ENCODE data around the gene HES5. TPM values are rescaled to one million over a fixed set of nuclear protein-coding genes. Genes with fewer than 3 reads are reported as not detected.

HES5 gene
- total RNA-seq, 2 donors from 2014 or later = 2.6 TPM; not detected in 1

DNA sequence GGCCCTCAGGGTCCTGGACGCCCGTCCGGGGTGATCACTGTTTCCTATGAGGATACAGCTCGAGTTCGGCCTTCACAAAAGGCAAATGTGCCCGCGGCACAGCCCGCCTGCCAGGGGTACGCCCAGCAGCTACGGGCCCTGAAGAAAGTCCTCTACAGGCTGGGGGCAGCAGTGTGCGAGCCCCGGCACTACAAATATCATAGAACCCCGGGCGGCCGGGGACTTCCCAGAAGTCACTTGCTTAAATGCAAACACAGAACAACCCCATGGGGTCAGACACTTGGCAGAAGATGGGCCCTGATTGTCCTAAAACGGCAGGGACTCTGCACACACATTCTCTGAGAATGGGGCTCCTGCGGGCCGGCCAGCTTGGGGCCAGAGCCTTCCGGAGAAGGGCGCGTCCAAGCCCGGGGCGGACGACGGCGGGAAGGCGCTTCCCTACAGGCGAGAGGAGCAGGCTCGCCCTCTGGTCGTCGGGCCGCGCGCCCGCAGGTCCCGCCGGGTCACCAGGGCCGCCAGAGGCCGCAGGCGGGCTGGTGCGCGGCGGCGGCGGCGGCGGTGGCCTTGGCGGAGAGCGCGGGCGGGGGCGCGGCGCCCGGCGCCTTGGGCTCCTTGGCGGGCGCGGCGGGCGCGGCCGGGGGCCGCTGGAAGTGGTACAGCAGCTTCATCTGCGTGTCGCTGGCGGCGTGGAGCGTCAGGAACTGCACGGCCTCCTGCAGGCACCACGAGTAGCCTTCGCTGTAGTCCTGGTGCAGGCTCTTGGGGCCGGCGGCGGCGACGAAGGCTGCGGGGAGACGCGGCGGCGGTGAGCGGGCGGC is 888 bp downstream of the HES5 start:
- intact Hi-C loops (cut with DNase I) = loop anchor here (10.0 kb wide), 1 partner anchor 334 kb away; the partner anchor contains the start of gene FAAP20
- peaks cover 19% of the 10 kb centered on the region for H3K4me1 ChIP-seq (replicated peaks)

DNA sequence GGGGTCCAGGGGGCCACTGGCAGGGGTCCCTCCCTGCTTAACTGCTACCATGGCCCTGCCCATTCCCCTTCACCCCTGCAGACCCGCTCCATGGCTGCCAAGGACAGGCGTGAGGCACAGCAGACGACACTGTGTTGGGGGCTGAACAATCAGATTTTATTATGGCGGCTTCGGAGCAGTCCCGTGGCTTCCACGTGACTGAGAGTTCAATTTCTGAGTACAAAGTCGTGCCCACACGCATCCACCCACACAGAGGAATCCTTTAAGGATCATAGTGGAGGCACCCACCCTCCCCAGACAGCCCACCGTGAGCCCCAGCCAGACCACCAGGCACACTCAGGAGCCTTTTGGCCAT is 1.5 kb downstream of the HES5 start:
- intact Hi-C loops (cut with DNase I) = loop anchor here (10.0 kb wide), 1 partner anchor 334 kb away; the partner anchor contains the start of gene FAAP20
- 55% methylated on average over 10 of the region's 10 CpGs for WGBS
- Histone ChIP-seq H3K36me3 (no peaks in the 10 kb centered on the region), H3K27me3 (replicated peaks; ENCODE audit: insufficient read depth) (no peaks in the 10 kb centered on the region), H3K9me3 (no peaks in the 10 kb centered on the region), H3K4me3 (no peak overlapping the region), H3K27ac (no peak overlapping the region), H3K4me1 (replicated peaks) (peaks cover 19% of the 10 kb centered on the region)
- no peak for DNase-seq (ENCODE audit: low spot score)
- TF ChIP-seq POLR2A (IDR thresholded peaks at IDR 0.05) (no peak), POLR2AphosphoS5 (IDR thresholded peaks at IDR 0.05) (no peak)
- TF ChIP-seq, protein P1, sequence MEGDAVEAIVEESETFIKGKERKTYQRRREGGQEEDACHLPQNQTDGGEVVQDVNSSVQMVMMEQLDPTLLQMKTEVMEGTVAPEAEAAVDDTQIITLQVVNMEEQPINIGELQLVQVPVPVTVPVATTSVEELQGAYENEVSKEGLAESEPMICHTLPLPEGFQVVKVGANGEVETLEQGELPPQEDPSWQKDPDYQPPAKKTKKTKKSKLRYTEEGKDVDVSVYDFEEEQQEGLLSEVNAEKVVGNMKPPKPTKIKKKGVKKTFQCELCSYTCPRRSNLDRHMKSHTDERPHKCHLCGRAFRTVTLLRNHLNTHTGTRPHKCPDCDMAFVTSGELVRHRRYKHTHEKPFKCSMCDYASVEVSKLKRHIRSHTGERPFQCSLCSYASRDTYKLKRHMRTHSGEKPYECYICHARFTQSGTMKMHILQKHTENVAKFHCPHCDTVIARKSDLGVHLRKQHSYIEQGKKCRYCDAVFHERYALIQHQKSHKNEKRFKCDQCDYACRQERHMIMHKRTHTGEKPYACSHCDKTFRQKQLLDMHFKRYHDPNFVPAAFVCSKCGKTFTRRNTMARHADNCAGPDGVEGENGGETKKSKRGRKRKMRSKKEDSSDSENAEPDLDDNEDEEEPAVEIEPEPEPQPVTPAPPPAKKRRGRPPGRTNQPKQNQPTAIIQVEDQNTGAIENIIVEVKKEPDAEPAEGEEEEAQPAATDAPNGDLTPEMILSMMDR (IDR thresholded peaks at IDR 0.05) = no peak

More for the DNA sequence above, 888 bp downstream of the HES5 start:
- DNase-seq (ENCODE audit: low spot score) = no peak
- Histone ChIP-seq H3K27me3 (replicated peaks; ENCODE audit: insufficient read depth) (no peaks in the 10 kb centered on the region), H3K9me3 (no peaks in the 10 kb centered on the region), H3K36me3 (no peaks in the 10 kb centered on the region), H3K27ac (no peak overlapping the region), H3K4me3 (peak overlapping the region in 1 of 2 donors; percentile 16)
- WGBS = 16% methylated on average over 50 of the region's 84 CpGs
- TF ChIP-seq, protein P1 (IDR thresholded peaks at IDR 0.05) = no peak
- no peak for TF ChIP-seq POLR2A (IDR thresholded peaks at IDR 0.05)
- TF ChIP-seq POLR2AphosphoS5 (IDR thresholded peaks at IDR 0.05) = no peak

DNA sequence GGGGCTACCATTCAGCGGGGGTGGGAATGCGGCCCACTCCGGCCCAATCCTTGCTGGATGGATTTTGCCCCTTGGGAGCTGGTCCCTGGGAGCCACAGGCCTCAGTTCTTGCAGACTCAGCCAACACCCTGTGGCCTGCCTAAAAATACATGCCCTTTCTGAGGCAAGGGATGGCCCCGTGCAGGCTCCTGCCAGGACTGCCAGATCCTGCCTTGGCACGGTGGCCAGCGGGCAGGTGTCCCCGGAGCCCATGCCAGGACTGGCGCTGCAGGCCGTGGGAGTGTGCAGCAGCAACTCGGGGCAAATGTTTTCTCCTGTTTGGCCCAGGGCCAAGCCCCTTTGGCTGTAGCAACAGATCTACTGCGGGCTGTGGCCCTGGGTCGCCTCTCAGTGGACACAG is 2.0 kb downstream of the HES5 start:
- Histone ChIP-seq H3K4me1 (replicated peaks) (peaks cover 19% of the 10 kb centered on the region), H3K27ac (no peak overlapping the region), H3K36me3 (no peaks in the 10 kb centered on the region), H3K27me3 (replicated peaks; ENCODE audit: insufficient read depth) (no peaks in the 10 kb centered on the region), H3K9me3 (no peaks in the 10 kb centered on the region), H3K4me3 (no peak overlapping the region)
- WGBS = 43% methylated on average over 12 of the region's 12 CpGs
- no peak for TF ChIP-seq POLR2AphosphoS5 (IDR thresholded peaks at IDR 0.05)
- no peak for TF ChIP-seq POLR2A (IDR thresholded peaks at IDR 0.05)
- TF ChIP-seq, protein P1 (IDR thresholded peaks at IDR 0.05) = no peak
- peak; percentile 54 for DNase-seq (ENCODE audit: low spot score)
- intact Hi-C loops (cut with DNase I) = loop anchor here (10.0 kb wide), 1 partner anchor 333 kb away; the partner anchor contains the start of gene FAAP20

DNA sequence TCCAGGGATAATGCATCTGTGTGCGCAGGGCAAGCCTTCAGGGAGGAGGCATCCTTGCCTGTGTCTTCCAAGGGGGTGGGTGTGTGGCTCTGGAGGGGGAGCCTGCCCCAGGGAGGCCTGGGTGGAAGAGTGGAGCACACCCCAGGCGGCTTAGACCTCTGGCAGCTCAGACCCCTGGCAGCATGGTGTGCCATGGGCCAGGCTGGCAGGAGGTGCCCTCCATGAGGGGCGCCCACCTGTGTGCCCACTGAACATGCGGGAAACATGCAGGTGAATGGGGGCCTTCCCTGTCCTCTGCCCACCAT is 2.6 kb downstream of the HES5 start:
- intact Hi-C loops (cut with DNase I) = loop anchor here (10.0 kb wide), 1 partner anchor 333 kb away; the partner anchor contains the start of gene FAAP20
- H3K4me3 ChIP-seq = no peak overlapping the region
- TF ChIP-seq, protein P1 (IDR thresholded peaks at IDR 0.05) = no peak
- TF ChIP-seq POLR2A (IDR thresholded peaks at IDR 0.05) = no peak
- TF ChIP-seq POLR2AphosphoS5 (IDR thresholded peaks at IDR 0.05) = no peak
- H3K4me1 ChIP-seq (replicated peaks) = peaks cover 19% of the 10 kb centered on the region
- 92% methylated on average over 4 of the region's 4 CpGs for WGBS
- no peaks in the 10 kb centered on the region for H3K36me3 ChIP-seq
- DNase-seq (ENCODE audit: low spot score) = no peak
- H3K9me3 ChIP-seq = no peaks in the 10 kb centered on the region
- H3K27me3 ChIP-seq (replicated peaks; ENCODE audit: insufficient read depth) = no peaks in the 10 kb centered on the region
- no peak overlapping the region for H3K27ac ChIP-seq

Data from prostate gland (tissue), 2 donors.